CD4-positive, alpha-beta T cell (primary cell): ENCODE data around the gene ZSCAN5C. TPM values are rescaled to one million over a fixed set of nuclear protein-coding genes. Genes with fewer than 3 reads are reported as not detected.

Experiments used
- ATAC-seq: fragments of 200-7000 bp; cut with Tn5 transposase; one replicate; pipeline ENCODE4 v1.10.0; 2022; ENCODE audit warnings: mild to moderate bottlenecking; ENCODE audit not compliant: poor library complexity
- CTCF ChIA-PET: fragments of 350-600 bp; sonication (Branson Sonifier 250); formaldehyde crosslinking; loops from one replicate; lab custom pipeline; 2021; ENCODE audit warnings: antibody characterized with exemption, inconsistent platforms; lab: Charles Lee
- POLR2A ChIA-PET: fragments of 350-600 bp; sonication (Branson Sonifier 250); formaldehyde crosslinking; loops from one replicate; lab custom pipeline; 2021; ENCODE audit warnings: antibody characterized with exemption, inconsistent platforms; lab: Charles Lee
- DNase-seq, 14 experiments: peaks; one replicate each; pipeline ENCODE4 v3.0.0-alpha.2; 2013 to 2020; ENCODE audit warnings: mixed read lengths in 2 of 14
- H3K27ac ChIP-seq, 2 donors: one replicate each; pipeline versions ENCODE4 v1.5.1 to v1.7.0; 2013; ENCODE audit warnings: low read length in 2 of 2, low read depth in 1 of 2, mild to moderate bottlenecking in 1 of 2
- H3K27me3 ChIP-seq, 2 experiments: 1 replicate in 1 of 2; 2 replicates in 1 of 2; pipeline versions ENCODE4 v1.6.1 to v1.7.0; 2013; ENCODE audit warnings: low read length in 2 of 2, control low read depth in 1 of 2, mild to moderate bottlenecking in 1 of 2, moderate library complexity in 1 of 2; ENCODE audit not compliant: insufficient read depth in 2 of 2, control insufficient read depth in 1 of 2
- H3K36me3 ChIP-seq: one replicate; pipeline ENCODE4 v1.6.1; 2013; ENCODE audit warnings: low read length, control low read depth; ENCODE audit not compliant: insufficient read depth
- H3K4me1 ChIP-seq: one replicate; pipeline ENCODE4 v1.6.1; 2013; ENCODE audit warnings: low read length, control low read depth; ENCODE audit not compliant: insufficient read depth
- H3K4me3 ChIP-seq: one replicate; pipeline ENCODE4 v1.5.1; 2013; ENCODE audit warnings: mild to moderate bottlenecking, low read length, moderate library complexity
- H3K9me3 ChIP-seq, 2 experiments: 1 replicate in 1 of 2; 2 replicates in 1 of 2; pipeline versions ENCODE4 v1.6.1 to v1.7.0; 2013; ENCODE audit warnings: low read length in 2 of 2, mild to moderate bottlenecking in 2 of 2, control low read depth in 1 of 2, moderate library complexity in 1 of 2; ENCODE audit not compliant: control insufficient read depth in 1 of 2, insufficient read depth in 1 of 2
- H3K27ac Mint-ChIP-seq: one replicate; pipeline ENCODE4 v1.8.0; 2020; ENCODE audit warnings: mixed read lengths
- H3K27me3 Mint-ChIP-seq: one replicate; pipeline ENCODE4 v1.8.0; 2021; ENCODE audit warnings: mixed read lengths
- H3K36me3 Mint-ChIP-seq: one replicate; pipeline ENCODE4 v1.8.0; 2021; ENCODE audit warnings: low read depth, mixed read lengths
- H3K4me1 Mint-ChIP-seq: one replicate; pipeline ENCODE4 v1.8.0; 2021; ENCODE audit warnings: low read depth, mixed read lengths
- H3K4me3 Mint-ChIP-seq: one replicate; pipeline ENCODE4 v1.8.0; 2020; ENCODE audit warnings: mild to moderate bottlenecking, mixed read lengths
- H3K9me3 Mint-ChIP-seq: one replicate; pipeline ENCODE4 v1.8.0; 2020; ENCODE audit warnings: mixed read lengths
- CTCF ChIP-seq: fragments of 200-600 bp; IDR thresholded peaks from one replicate; pipeline ENCODE4 v1.8.0; 2022; ENCODE audit warnings: antibody characterized with exemption, mild to moderate bottlenecking
- intact Hi-C, 2 experiments: fragments of 100-400 bp; cut with DNase I in 1 of 2; cut with micrococcal nuclease in 1 of 2; formaldehyde crosslinking; loops; one replicate each; pipeline versions ENCODE4 v1.15.1 to v1.9.0; 2023 to 2025; cut with DNase I, micrococcal nuclease
- total RNA-seq, 174 experiments: library from RNA in 2 of 174; stranded (reverse) in 2 of 174; gene quantifications; one replicate each; pipeline ENCODE4 v1.2.3 and lab custom pipeline; 2021 to 2026

Gene ZSCAN5C
- total RNA-seq, 2 experiments from 2014 or later: not detected

GRCh38 chr19:56221851-56222250 is 19.8 kb downstream of the ZSCAN5C start:
- Histone ChIP-seq H3K36me3 (no peaks in the 10 kb centered on the region), H3K4me3 (no peak overlapping the region), H3K27ac (no peak overlapping the region), H3K9me3 (no peaks in the 10 kb centered on the region), H3K27me3 (peaks cover 3 to 9% of the 10 kb centered on the region in 2 experiments), H3K4me1 (peaks cover 4% of the 10 kb centered on the region)
- TF ChIP-seq CTCF: no peak
- H3K9me3 Mint-ChIP-seq: no peaks in the 10 kb centered on the region
- intact Hi-C loops: no loop called here
- POLR2A ChIA-PET: no interaction called here
- no peaks in the 10 kb centered on the region for H3K4me1 Mint-ChIP-seq
- H3K36me3 Mint-ChIP-seq: peaks cover 30% of the 10 kb centered on the region
- CTCF ChIA-PET: no interaction called here
- DNase-seq (no peak), ATAC-seq (no peak)
- peaks cover 17% of the 10 kb centered on the region for H3K27me3 Mint-ChIP-seq
- H3K4me3 Mint-ChIP-seq: no peak overlapping the region
- H3K27ac Mint-ChIP-seq: no peak overlapping the region

- H3K9me3 ChIP-seq: no peaks in the 10 kb centered on the region
- intact Hi-C loops: no loop called here
- no peaks in the 10 kb centered on the region for H3K9me3 Mint-ChIP-seq
- ChIA-PET CTCF (no interaction called here), POLR2A (no interaction called here)
- no peak overlapping the region for H3K4me3 ChIP-seq
- H3K36me3 ChIP-seq: no peaks in the 10 kb centered on the region
- H3K27ac Mint-ChIP-seq: no peak overlapping the region
- peaks cover 12% of the 10 kb centered on the region for H3K27me3 Mint-ChIP-seq
- H3K4me1 ChIP-seq: no peaks in the 10 kb centered on the region
- H3K4me1 Mint-ChIP-seq: no peaks in the 10 kb centered on the region
- DNase-seq (no peak), ATAC-seq (no peak)
- H3K36me3 Mint-ChIP-seq: peaks cover 30% of the 10 kb centered on the region
- no peak overlapping the region for H3K27ac ChIP-seq
- H3K27me3 ChIP-seq: peaks cover 0 to 4% of the 10 kb centered on the region in 2 experiments
- no peak overlapping the region for H3K4me3 Mint-ChIP-seq
- no peak for TF ChIP-seq CTCF
Observed at GRCh38 chr19:56222901-56223300, 20.8 kb downstream of the ZSCAN5C start.

GRCh38 chr19:56223481-56223880 is 21.4 kb downstream of the ZSCAN5C start:
- DNase-seq (no peak), ATAC-seq (no peak)
- Mint-ChIP-seq H3K27ac (no peak overlapping the region), H3K36me3 (peaks cover 30% of the 10 kb centered on the region), H3K4me1 (no peaks in the 10 kb centered on the region), H3K4me3 (no peak overlapping the region), H3K27me3 (peaks cover 8% of the 10 kb centered on the region), H3K9me3 (no peaks in the 10 kb centered on the region)
- Histone ChIP-seq H3K27ac (no peak overlapping the region), H3K9me3 (no peaks in the 10 kb centered on the region), H3K4me1 (no peaks in the 10 kb centered on the region), H3K36me3 (no peaks in the 10 kb centered on the region), H3K4me3 (no peak overlapping the region), H3K27me3 (peaks cover 0 to 2% of the 10 kb centered on the region in 2 experiments)
- intact Hi-C loops: no loop called here
- no peak for TF ChIP-seq CTCF
- ChIA-PET POLR2A (no interaction called here), CTCF (no interaction called here)
